HG02642 (cell line): ENCODE measurements around the gene TSPAN18.
A peak's percentile ranks its signal among the peaks of the same experiment; 100 is the strongest.

Experiments
- ATAC-seq: cut with Tn5 transposase; IDR thresholded peaks from one replicate; pipeline ENCODE4 v1.9.1; 2021; ENCODE audit warnings: mild to moderate bottlenecking; ENCODE audit not compliant: unreplicated experiment, poor library complexity

Gene TSPAN18

GRCh38 chr11:44709966-44710365 lies 16.8 kb upstream of the TSPAN18 start:
- no peak for ATAC-seq

GRCh38 chr11:44711113-44711786 lies 15.5 kb upstream of the TSPAN18 start:
- ATAC-seq, result no peak

GRCh38 chr11:44711787-44712608 lies 14.8 kb upstream of the TSPAN18 start:
- no peak for ATAC-seq

- no peak for ATAC-seq
Measured at GRCh38 chr11:44713022-44713421, 13.7 kb upstream of the TSPAN18 start.

DNA sequence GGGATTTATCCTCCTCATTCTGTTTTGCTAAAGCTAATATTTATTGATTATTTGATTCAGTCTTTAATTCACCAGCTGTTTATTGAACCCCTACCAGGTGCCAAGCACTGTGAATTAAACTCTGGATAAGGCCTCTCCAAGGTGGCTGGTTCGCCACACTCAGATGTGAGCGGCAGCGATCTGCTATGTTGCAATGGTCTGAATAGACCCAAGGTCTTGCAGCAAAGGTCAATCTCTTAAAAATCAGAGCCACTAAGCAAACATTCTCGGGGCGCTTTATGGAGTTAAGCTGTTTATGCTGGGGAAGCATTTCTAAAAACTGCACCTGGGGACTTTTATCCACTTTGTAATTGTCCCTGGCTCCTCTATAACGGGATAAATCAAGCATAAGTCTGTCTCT lies 10.5 kb upstream of the TSPAN18 start:
- no peak for ATAC-seq

DNA sequence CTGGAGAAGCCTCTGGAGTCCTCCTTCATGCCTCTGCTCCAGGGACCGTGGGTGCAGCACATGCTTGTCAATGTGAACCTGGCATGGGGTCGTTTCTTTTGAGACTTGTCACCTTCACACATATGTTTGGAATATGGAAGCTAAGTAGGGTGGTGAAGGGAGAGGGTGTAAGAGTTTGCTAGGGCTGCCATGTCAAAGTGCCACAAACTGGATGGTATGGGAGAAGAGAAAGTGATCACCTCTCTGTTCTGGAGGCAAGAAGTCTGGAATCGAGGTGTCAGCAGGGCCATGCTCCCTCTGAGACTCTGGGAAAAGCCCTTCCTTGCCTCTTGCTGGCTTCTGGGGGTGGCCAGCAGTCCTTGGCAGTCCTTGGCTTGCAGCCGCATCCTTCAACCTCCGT lies 8.7 kb upstream of the TSPAN18 start:
- no peak for ATAC-seq

DNA sequence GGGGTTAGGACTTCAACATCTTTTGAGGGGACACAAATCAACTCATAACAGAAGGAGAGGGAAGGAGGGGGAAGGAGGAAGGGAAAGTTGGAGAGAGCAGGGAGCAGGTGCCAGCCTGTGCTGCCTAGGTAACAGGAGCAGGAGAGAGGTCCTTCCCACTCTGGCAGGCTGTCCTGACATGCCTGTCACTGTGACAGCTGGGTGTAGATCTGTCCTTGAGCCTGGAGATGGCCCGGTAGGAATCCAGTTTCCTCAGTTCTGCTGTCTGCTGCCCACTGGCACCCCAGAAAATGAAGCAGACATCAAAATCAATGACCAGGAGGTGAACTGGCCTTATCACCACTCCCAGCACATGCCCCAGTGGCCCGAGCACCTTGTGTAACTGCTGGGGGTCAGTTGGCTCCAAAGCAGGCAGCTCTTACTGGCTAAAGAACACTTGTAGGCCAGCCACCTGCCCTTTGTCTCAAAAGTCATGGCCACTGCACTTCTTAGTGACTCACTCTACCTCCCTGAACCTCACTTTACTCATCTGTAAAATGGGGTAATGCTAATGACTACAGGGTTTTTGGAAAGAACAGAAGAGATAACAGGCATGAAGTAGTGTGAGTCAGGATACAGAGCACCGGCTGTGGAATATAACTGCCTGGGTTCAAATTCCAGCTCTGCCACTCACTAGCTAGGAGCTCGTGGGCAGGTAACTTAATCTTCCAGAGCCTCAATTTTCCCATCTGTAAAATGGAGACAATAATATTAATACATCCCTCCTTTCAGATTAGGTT lies 8.0 kb upstream of the TSPAN18 start:
- no peak for ATAC-seq

GRCh38 chr11:44725016-44725685 lies 1.6 kb upstream of the TSPAN18 start:
- no peak for ATAC-seq

DNA sequence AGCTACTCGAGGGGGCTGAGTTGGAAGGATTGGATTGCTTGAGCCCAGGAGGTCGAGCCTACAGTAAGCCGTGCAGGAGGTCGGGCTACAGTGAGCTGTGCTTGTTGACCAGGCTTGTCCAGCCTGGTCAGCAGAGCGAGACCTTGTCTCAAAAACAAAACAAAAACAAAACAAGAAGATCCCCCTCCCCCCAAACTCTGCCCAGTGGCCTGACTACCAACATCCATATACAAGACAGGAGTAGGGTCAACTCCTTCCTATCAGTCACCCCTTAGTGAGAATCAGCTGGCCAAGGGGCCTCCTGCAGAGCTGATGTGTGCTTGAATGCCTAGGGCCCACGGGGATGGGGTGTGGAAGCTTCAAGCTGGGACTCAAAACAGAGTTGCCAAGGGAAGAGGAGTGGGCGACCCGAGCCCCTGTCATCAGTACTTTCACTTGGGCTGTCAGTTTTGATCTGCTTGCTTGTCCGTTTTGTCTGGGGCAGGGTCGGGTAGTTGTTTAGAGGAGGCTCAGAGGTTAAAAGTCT lies 942 bp upstream of the TSPAN18 start:
- peak; percentile 12 for ATAC-seq

DNA sequence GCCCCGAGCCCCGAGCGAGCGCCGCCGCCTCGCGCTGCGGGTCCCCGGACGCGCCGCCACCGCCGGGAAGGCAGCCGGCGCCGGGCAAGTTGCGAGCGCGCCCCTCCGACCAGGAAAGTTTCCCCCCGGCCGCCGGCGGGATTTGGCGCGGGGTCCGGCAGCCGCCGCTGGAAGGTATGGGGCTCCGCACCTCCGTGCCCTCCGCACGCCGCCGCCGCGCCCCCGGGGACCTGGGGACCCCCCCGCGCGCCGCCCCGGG lies 281 bp downstream of the TSPAN18 start:
- no peak for ATAC-seq

DNA sequence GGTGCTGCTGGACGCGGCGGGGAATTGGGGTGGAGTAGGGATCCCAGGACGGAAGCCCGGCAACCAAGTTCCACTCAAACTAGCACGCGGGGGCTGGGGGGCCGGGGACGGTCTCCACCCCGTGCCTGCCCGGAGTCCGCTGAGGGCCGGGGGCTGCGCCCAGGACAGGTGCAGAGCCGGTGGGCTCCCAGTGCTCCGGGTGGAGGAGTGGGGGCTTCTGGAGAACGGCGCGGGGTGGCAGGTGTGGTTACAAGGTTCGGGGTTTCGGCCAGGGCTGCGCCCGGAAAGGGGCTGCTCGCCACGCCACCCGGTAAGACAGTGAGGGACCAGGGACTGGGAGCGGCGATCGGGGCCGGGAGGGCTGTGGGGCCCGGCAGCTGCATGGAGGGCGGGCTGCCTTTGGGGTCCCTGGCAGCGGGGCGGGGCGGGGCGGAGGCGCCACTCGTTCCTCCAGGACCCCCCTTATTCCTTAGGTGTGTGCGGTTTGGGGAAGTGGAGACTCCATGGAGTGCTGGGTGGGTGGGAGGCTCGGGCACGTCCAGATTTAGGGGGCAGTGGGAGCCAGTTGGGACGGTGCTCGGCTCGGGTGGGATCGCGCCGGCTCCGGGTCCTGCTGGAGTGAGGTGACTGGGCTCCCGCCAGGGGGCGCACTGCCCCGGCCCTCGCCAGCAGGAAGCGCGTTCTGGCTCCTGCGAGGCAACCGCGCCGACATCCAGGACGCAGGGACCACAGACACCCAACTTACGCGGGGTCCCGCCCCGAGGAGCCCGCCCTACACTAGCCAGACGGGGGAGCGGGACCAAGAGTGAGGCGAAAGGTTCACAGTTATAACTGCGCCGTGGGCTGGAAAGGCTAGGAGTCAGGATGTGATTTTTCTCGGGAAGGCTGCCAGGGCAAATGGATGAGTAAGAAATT lies 868 bp downstream of the TSPAN18 start:
- peak; percentile 56 for ATAC-seq

DNA sequence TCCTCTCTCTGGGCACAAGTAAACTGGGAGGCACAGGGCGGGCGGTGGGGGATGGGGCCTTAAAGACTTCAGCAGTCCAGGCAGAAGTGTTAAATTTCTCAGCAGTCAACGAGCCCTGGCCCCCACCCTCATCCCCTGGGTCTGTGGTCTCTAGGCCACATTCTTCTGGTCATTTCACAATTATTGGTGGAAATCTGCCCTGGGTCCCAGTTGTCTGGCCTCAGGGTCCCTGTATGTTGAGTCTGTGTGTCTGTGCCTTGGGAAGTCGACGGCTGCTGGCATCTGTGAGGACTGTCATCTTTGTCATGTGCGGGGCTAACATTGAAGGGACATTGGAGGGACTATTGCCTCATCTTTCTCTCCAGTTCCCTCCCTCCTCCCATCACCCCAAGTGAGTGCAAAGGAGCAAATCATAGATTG lies 1.7 kb downstream of the TSPAN18 start:
- no peak for ATAC-seq

GRCh38 chr11:44729063-44729462 lies 2.3 kb downstream of the TSPAN18 start:
- ATAC-seq, result no peak

DNA sequence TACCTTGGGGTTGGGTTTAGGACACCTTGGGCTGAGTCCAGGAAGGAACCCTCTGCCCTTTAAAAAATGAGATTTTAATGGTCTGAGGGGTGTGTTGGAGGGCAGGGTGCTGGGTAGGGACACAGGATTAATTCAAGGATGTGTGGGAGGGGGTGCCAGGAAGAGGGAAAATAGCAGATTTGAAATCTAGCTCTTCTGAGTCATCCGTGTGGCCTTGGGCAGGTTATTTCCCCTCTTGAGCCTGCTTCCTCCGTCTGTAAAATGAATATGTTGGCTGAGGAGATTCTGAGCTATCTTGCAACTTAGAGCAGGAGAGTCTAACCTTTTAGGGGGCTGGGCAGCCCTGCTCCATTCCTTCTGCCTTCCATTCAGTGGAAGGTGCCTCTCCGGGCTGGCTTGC lies 3.0 kb downstream of the TSPAN18 start:
- ATAC-seq, result no peak

DNA sequence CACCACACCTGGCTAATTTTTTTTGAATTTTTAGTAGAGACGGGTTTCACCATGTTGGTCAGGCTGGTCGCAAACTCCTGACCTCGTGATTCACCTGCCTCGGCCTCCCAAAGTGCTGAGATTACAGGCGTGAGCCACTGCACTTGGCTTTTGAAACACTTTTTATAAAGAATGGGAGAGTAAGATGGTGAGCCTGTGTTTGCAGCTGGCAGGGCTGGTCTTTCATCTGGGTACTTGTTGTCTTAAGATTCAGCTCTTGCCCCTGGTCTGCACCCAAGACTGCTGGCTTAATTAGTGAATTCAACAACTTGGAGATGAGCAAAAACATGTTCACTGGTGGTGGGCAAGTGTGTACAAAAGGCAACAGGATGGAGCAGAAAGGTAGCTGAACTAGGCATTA lies 4.0 kb downstream of the TSPAN18 start:
- ATAC-seq, result no peak

DNA sequence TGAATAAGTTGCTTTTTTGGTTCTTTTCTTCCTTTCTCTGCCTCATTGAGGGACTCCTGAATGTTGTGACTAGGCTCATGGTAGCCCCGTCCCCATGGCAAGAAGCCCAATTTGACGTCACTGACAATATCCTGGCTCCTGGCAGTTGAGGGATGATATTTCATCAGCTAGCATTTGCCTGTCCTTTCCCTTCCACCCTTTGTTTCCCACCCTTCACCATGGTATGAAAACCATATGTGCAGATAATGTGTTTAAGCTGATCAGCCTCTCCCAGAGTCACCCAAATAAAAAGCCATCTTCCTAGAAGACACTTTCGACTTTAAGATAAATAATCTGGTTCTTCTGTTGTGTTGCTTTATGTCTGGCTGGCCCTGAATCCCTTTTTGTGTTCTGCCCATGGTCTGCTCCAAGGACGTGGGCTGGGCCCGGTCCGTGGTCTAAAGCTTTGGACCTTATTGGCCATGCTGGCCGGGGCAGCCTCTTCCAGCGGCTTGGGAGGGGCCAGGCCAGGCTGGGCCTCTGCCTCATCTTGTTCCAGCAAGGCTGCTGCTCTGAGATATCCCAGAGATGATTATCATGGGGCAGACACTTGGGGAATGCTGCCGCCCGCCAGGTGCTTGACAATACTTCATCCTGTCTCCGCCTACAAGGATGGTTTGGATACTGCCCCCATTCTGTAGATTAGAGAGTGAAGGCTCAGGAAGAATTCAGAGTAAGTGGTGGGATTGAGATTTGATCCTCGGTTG lies 5.1 kb downstream of the TSPAN18 start:
- ATAC-seq, result no peak

- no peak for ATAC-seq
Measured at GRCh38 chr11:44732564-44732963, 5.8 kb downstream of the TSPAN18 start.

DNA sequence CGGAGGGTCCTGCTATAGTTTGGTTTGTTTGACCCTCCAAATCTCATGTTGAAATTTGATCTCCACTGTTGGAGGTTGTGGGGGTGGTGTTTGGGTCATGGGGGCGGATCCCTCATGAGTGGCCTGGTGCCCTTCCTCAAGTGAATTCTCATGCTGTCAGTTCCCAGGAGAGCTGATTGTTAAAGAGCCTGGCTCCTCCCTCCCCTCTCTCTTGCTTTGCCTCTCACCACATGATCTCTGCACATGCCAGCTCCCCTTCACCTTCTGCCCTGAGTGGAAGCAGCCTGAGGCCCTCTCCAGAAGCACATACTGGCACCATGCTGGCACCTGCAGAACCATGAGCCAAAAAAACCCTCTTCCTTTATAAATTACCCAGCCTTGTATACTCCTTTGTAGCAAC lies 7.1 kb downstream of the TSPAN18 start:
- ATAC-seq, result no peak

GRCh38 chr11:44734843-44735381 lies 8.2 kb downstream of the TSPAN18 start:
- no peak for ATAC-seq
